ENCODE data around the gene MRPL21.

DNA sequence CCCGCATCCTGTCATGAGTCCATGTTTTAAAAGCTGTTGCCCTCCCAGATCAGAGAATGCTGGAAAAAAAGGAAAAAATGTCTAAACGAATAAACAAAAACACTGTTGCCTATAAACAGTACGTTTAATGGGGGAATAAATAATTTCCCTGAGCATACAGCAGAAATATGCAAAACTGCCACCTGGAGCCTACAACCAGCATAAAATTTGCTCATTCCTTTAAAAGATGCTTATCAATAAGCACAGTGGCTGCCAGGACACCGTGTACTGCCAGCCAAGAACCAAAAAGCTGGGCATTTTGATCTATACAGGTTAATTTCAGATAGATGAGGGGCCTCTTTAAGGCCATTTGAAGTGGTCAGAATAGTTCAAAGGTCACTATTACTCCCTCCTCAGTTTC lies 56.2 kb downstream of the MRPL21 start:
- TF ChIP-seq, protein P1, sequence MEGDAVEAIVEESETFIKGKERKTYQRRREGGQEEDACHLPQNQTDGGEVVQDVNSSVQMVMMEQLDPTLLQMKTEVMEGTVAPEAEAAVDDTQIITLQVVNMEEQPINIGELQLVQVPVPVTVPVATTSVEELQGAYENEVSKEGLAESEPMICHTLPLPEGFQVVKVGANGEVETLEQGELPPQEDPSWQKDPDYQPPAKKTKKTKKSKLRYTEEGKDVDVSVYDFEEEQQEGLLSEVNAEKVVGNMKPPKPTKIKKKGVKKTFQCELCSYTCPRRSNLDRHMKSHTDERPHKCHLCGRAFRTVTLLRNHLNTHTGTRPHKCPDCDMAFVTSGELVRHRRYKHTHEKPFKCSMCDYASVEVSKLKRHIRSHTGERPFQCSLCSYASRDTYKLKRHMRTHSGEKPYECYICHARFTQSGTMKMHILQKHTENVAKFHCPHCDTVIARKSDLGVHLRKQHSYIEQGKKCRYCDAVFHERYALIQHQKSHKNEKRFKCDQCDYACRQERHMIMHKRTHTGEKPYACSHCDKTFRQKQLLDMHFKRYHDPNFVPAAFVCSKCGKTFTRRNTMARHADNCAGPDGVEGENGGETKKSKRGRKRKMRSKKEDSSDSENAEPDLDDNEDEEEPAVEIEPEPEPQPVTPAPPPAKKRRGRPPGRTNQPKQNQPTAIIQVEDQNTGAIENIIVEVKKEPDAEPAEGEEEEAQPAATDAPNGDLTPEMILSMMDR (conservative IDR thresholded peaks at IDR 0.05; ENCODE audit: low read depth, low read length), result no peak
- no peak for TF ChIP-seq EZH2 (IDR thresholded peaks at IDR 0.05; ENCODE audit: borderline replicate concordance, low read depth, low read length, poor library complexity, severe bottlenecking)

Data from A673 (cell line).